Activated CD4-positive, alpha-beta memory T cell treated with anti-CD3 and anti-CD28 coated beads, Interleukin-2, amount 10 ng/mL, durations not matched to agents 7 days and 5 days (primary cell): ENCODE measurements around the gene MISFA. TPM values are rescaled to one million over a fixed set of nuclear protein-coding genes. Genes with fewer than 3 reads are reported as not detected.
"Not testable (repeated sequence)": the region's sequence is repeated elsewhere in the genome, so short reads cannot be mapped to it uniquely, and the experiment has no call there.

Experiments
- CTCF ChIA-PET: fragments of 350-600 bp; sonication (Branson Sonifier 250); formaldehyde crosslinking; loops from one replicate; lab custom pipeline; 2021; ENCODE audit warnings: antibody characterized with exemption, inconsistent platforms; lab: Charles Lee
- POLR2A ChIA-PET: fragments of 350-600 bp; sonication (Branson Sonifier 250); formaldehyde crosslinking; loops from one replicate; lab custom pipeline; 2021; ENCODE audit warnings: antibody characterized with exemption; lab: Charles Lee
- DNase-seq: peaks from one replicate; pipeline ENCODE4 v3.0.0-alpha.2; 2020
- H3K27ac Mint-ChIP-seq: one replicate; pipeline ENCODE4 v1.8.0; 2021; ENCODE audit warnings: mild to moderate bottlenecking, mixed read lengths
- H3K27me3 Mint-ChIP-seq: one replicate; pipeline ENCODE4 v1.8.0; 2021; ENCODE audit warnings: mixed read lengths
- H3K36me3 Mint-ChIP-seq: one replicate; pipeline ENCODE4 v1.8.0; 2021; ENCODE audit warnings: low read depth, mixed read lengths
- H3K4me1 Mint-ChIP-seq: one replicate; pipeline ENCODE4 v1.8.0; 2021; ENCODE audit warnings: mixed read lengths
- H3K4me3 Mint-ChIP-seq: one replicate; pipeline ENCODE4 v1.8.0; 2021; ENCODE audit warnings: mild to moderate bottlenecking, mixed read lengths
- H3K9me3 Mint-ChIP-seq: one replicate; pipeline ENCODE4 v1.8.0; 2021; ENCODE audit warnings: mixed read lengths
- total RNA-seq, 2 experiments: library from RNA; stranded (reverse); gene quantifications; one replicate each; pipeline ENCODE4 v1.2.3, GENCODE V29; 2021

MISFA gene
- total RNA-seq, 2 experiments from 2014 or later = 1.3 to 2.1 TPM

GRCh38 chr11:18624161-18624560 lies 24.6 kb downstream of the MISFA start:
- Mint-ChIP-seq H3K9me3 (no peaks in the 10 kb centered on the region), H3K4me3 (no peak overlapping the region), H3K4me1 (peaks cover 32% of the 10 kb centered on the region), H3K27ac (no peak overlapping the region), H3K27me3 (no peaks in the 10 kb centered on the region), H3K36me3 (peaks cover 17% of the 10 kb centered on the region)
- POLR2A ChIA-PET = interaction anchor here (0.8 to 12.8 kb wide), 4 partner anchors 7 to 46 kb away, joined by 3 to 211 read pairs (median 4); partner anchors contain the start of gene SPTY2D1
- CTCF ChIA-PET = no interaction called here
- no peak for DNase-seq

- CTCF ChIA-PET = interaction anchor here (0.7 to 3.9 kb wide), 14 partner anchors 8 to 389 kb away, joined by 3 to 40 read pairs (median 4); partner anchors contain the start of genes TSG101 and UEVLD
- peak overlapping the region; percentile 86 for H3K4me3 Mint-ChIP-seq
- no peak overlapping the region for H3K27ac Mint-ChIP-seq
- POLR2A ChIA-PET = interaction anchor here (1.2 to 8.4 kb wide), 15 partner anchors 14 to 389 kb away, joined by 3 to 211 read pairs (median 7); partner anchors contain the start of genes GTF2H1, HPS5, LDHA and TSG101
- DNase-seq = no peak
- peaks cover 28% of the 10 kb centered on the region for H3K4me1 Mint-ChIP-seq
- H3K9me3 Mint-ChIP-seq = no peaks in the 10 kb centered on the region
- peaks cover 9% of the 10 kb centered on the region for H3K36me3 Mint-ChIP-seq
- no peaks in the 10 kb centered on the region for H3K27me3 Mint-ChIP-seq
These were observed 33.3 kb downstream of the MISFA start for GRCh38 chr11:18632841-18633240.

DNA sequence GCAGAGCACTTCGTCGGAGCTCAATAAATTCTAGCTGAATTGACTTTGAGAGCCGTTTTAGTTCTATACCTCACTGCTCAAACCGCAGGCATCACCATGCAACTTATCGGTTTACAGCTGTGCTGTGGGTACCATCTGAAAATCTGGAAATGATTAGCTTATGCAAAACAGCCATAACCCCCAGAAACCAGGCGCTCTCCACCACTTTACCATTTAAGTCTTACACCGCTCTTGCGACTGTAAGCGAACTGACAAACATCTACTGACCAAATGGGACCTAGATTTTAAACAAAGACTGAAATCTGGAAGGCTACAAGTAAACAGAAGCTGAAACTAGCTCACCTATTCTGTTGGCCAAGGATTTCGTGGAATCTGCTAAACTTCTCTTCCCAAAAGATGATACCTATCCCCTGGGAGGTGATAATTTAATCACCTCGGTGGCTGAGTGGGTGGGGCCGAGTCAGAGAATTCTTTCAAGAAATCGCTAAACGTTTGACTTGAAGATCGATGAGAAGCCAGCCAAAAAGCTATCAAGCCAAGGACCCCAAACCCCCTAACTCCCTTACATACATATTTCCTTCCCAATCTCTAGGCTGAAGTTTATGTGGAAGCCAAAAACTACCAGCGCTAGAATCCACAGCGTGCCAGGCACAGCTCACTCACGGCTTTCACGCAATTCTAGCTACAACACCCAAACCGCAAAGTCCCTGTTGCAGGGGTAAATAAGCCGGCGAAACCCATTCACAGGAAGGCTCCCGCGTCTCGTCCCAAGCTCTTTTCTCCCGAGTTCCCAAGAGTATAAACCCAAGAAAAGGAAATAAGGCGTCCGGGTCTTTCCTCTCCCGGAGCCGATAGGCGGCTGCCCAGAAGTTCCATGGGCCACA lies 33.9 kb downstream of the MISFA start:
- H3K9me3 Mint-ChIP-seq = no peaks in the 10 kb centered on the region
- H3K4me1 Mint-ChIP-seq = peaks cover 25% of the 10 kb centered on the region
- H3K4me3 Mint-ChIP-seq = peak overlapping the region; percentile 86
- ChIA-PET CTCF (interaction anchor here (0.7 to 3.9 kb wide), 18 partner anchors 8 to 390 kb away, joined by 3 to 40 read pairs (median 4); partner anchors contain the start of genes TSG101 and UEVLD), POLR2A (interaction anchor here (0.6 to 8.4 kb wide), 30 partner anchors 12 to 621 kb away, joined by 3 to 211 read pairs (median 5); partner anchors contain the start of genes GTF2H1, HPS5, LDHA and SAA1)
- peak overlapping the region; percentile 92 for H3K27ac Mint-ChIP-seq
- peaks cover 9% of the 10 kb centered on the region for H3K36me3 Mint-ChIP-seq
- no peaks in the 10 kb centered on the region for H3K27me3 Mint-ChIP-seq
- peak; percentile 58 for DNase-seq

GRCh38 chr11:18634140-18635032 lies 34.8 kb downstream of the MISFA start, which contains the start of gene SPTY2D1:
TSS of gene SPTY2D1 (minus strand) at chr11:18634342. CDS start at chr11:18634257, 85 bp downstream.
- Mint-ChIP-seq H3K9me3 (no peaks in the 10 kb centered on the region), H3K27me3 (no peaks in the 10 kb centered on the region), H3K27ac (peak within 1 kb of the TSS; percentile 92), H3K36me3 (peaks cover 9% of the 10 kb centered on the region), H3K4me1 (peaks cover 23% of the 10 kb centered on the region), H3K4me3 (peak within 1 kb of the TSS; percentile 86)
- CTCF ChIA-PET = interaction anchor here (0.9 to 3.9 kb wide), 12 partner anchors 9 to 390 kb away, joined by 3 to 40 read pairs (median 4); partner anchors contain the start of gene TSG101
- POLR2A ChIA-PET = interaction anchor here (0.6 to 8.4 kb wide), 31 partner anchors 11 to 622 kb away, joined by 3 to 211 read pairs (median 5); partner anchors contain the start of genes GTF2H1, HPS5, LDHA and SAA1
- peak; percentile 99 for DNase-seq

DNA sequence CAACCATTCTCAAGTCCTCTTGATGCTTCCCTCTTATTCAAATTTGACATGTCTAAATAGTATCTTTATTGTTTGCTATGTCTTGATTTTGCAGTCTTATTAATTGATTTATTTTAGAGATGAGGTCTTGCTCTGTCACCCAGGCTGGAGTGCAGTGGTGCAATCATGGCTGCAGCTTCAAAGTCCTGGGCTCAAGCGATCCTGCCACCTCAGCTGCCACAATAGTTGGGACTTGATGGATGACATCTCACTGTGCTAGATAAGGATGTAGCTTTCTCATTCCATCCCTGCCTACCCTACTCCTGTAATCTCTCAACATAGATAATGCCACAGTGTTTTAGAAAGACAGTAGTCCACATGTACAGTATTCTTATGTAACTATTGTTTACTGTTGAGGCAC lies 42.1 kb downstream of the MISFA start:
- ChIA-PET POLR2A (no interaction called here), CTCF (interaction anchor here (1.9 kb wide), 1 partner anchor 10 kb away, joined by 4 read pairs; no protein-coding TSS in a partner anchor)
- no peaks in the 10 kb centered on the region for H3K36me3 Mint-ChIP-seq
- DNase-seq = no peak
- H3K27me3 Mint-ChIP-seq = peaks cover 12% of the 10 kb centered on the region
- H3K4me1 Mint-ChIP-seq = no peaks in the 10 kb centered on the region
- H3K4me3 Mint-ChIP-seq = no peak overlapping the region
- no peak overlapping the region for H3K27ac Mint-ChIP-seq
- H3K9me3 Mint-ChIP-seq = no peaks in the 10 kb centered on the region

- H3K36me3 Mint-ChIP-seq, DNase-seq, H3K4me1 Mint-ChIP-seq, H3K4me3 Mint-ChIP-seq, H3K27ac Mint-ChIP-seq, H3K9me3 Mint-ChIP-seq, POLR2A ChIA-PET: not testable (repeated sequence)
- peaks cover 12% of the 10 kb centered on the region for H3K27me3 Mint-ChIP-seq
- CTCF ChIA-PET = interaction anchor here (1.9 kb wide), 1 partner anchor 9 kb away, joined by 4 read pairs; no protein-coding TSS in a partner anchor
These were observed 43.4 kb downstream of the MISFA start for GRCh38 chr11:18643034-18643433.

GRCh38 chr11:18650353-18650752 lies 50.8 kb downstream of the MISFA start:
- H3K27me3 Mint-ChIP-seq = no peaks in the 10 kb centered on the region
- H3K4me1 Mint-ChIP-seq = peaks cover 14% of the 10 kb centered on the region
- H3K27ac Mint-ChIP-seq = no peak overlapping the region
- no peaks in the 10 kb centered on the region for H3K9me3 Mint-ChIP-seq
- ChIA-PET POLR2A (interaction anchor here (0.7 to 3.6 kb wide), 4 partner anchors 16 to 110 kb away, joined by 3 to 23 read pairs (median 4); partner anchors contain the start of gene SPTY2D1), CTCF (interaction anchor here (0.7 to 6.2 kb wide), 17 partner anchors 10 to 407 kb away, joined by 3 to 51 read pairs (median 5); partner anchors contain the start of genes SPTY2D1 and TSG101)
- DNase-seq = no peak
- no peaks in the 10 kb centered on the region for H3K36me3 Mint-ChIP-seq
- no peak overlapping the region for H3K4me3 Mint-ChIP-seq

- Mint-ChIP-seq H3K36me3 (no peaks in the 10 kb centered on the region), H3K4me1 (peaks cover 14% of the 10 kb centered on the region), H3K4me3 (no peak overlapping the region), H3K9me3 (no peaks in the 10 kb centered on the region), H3K27me3 (no peaks in the 10 kb centered on the region), H3K27ac (no peak overlapping the region)
- DNase-seq = peak; percentile 62
- ChIA-PET CTCF (interaction anchor here (0.7 to 6.2 kb wide), 27 partner anchors 11 to 407 kb away, joined by 3 to 51 read pairs (median 4); partner anchors contain the start of genes SPTY2D1, TMEM86A and TSG101), POLR2A (interaction anchor here (1.2 to 3.6 kb wide), 4 partner anchors 17 to 146 kb away, joined by 3 to 23 read pairs (median 4); partner anchors contain the start of gene SPTY2D1)
These were observed 51.4 kb downstream of the MISFA start for GRCh38 chr11:18650859-18651557.

Other genes with a start within 250 kb of the MISFA start
- gene LDHA, start 205.2 kb upstream of the MISFA start, total RNA-seq = 100 to 1,000 TPM; 949 to 971 TPM
- gene LDHC, start 187.5 kb upstream of the MISFA start, total RNA-seq = not detected
- gene LDHAL6A, start 143.9 kb upstream of the MISFA start, total RNA-seq = not detected
- 10 to 100 TPM; 40.4 to 44.2 TPM for gene TSG101, start 72.8 kb upstream of the MISFA start, total RNA-seq
- gene UEVLD, start 11.1 kb upstream of the MISFA start, total RNA-seq = 10 to 100 TPM; 23.3 to 26.1 TPM
- 10 to 100 TPM; 30.8 to 32.8 TPM for gene SPTY2D1, start 34.6 kb downstream of the MISFA start, total RNA-seq
- 1 to 10 TPM; 1.8 to 2.4 TPM for gene TMEM86A, start 99.0 kb downstream of the MISFA start, total RNA-seq
- gene IGSF22, start 126.4 kb downstream of the MISFA start, total RNA-seq = 1 to 10 TPM in 1 of 2 experiments, under 1 TPM in 1; 0.50 to 2.7 TPM
- gene PTPN5, start 192.0 kb downstream of the MISFA start, total RNA-seq = not detected